Transverse colon (tissue), 4 donors: Measurements from ENCODE around the gene ABHD8.

Source experiments
- EP300 ChIP-seq: sonication (generic); formaldehyde crosslinking; IDR thresholded peaks from one replicate; pipeline ENCODE4 v1.6.1; 2017; ENCODE audit warnings: antibody characterized with exemption, low read depth
- POLR2A ChIP-seq: fragments of 450-650 bp; IDR thresholded peaks from one replicate; pipeline ENCODE4 v1.6.1; 2016; ENCODE audit warnings: antibody characterized with exemption, mild to moderate bottlenecking, moderate library complexity
- POLR2AphosphoS5 ChIP-seq, 3 donors: sonication (generic); formaldehyde crosslinking; IDR thresholded peaks; one replicate each; pipeline ENCODE4 v1.6.1; 2016; ENCODE audit warnings: antibody characterized with exemption in 3 of 3
- TF ChIP-seq, protein P1 (sequence below), 5 experiments: fragments of 200-600 bp in 3 of 5; fragments of 450-650 bp in 2 of 5; sonication (generic) in 3 of 5; IDR thresholded peaks; 1 replicate in 2 of 5; 2 replicates in 3 of 5; pipeline ENCODE4 v1.5.1; 2016 to 2017; ENCODE audit warnings: antibody characterized with exemption in 5 of 5, inconsistent platforms in 3 of 5, mild to moderate bottlenecking in 2 of 5, moderate library complexity in 1 of 5

DNA sequence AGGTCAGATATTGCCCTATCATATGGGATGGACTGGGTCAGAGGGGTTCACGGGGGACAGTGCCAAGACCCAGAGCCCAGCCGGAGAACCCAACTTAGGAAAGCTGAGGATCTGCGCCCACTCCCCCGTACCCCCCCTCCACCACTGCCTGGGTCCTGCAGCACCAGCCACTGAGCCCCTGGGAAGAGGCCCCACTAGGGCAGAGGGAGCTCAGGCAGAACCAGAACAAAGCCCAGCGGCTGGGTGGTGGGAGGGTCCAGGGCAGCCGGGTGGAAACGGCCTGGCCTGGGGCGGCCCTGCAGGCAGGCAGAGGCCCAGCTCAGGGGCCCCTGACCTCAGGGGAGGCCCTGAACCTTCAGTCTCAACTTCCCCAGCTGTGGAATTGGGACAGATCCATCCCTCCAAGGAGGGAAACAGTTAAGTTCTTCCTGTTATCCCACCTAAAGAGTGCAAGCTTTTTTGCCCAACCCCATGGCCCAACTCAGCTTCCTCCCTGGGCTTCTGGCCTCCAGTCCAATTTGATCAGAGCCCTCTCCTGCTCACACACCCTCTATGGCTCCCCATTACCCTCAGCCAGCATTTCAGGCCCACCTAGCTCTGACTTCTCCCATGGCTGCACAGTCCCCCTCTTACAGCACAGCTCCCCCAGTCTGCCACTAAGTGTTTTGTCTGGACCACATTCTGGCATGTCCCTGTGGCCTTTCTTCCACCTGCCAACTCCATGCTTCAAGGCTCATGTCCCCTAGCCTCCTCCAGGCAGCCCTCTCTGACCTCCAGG is 60.6 kb downstream of the ABHD8 start:
- TF ChIP-seq POLR2A = no peak
- TF ChIP-seq EP300 = no peak
- TF ChIP-seq, protein P1, sequence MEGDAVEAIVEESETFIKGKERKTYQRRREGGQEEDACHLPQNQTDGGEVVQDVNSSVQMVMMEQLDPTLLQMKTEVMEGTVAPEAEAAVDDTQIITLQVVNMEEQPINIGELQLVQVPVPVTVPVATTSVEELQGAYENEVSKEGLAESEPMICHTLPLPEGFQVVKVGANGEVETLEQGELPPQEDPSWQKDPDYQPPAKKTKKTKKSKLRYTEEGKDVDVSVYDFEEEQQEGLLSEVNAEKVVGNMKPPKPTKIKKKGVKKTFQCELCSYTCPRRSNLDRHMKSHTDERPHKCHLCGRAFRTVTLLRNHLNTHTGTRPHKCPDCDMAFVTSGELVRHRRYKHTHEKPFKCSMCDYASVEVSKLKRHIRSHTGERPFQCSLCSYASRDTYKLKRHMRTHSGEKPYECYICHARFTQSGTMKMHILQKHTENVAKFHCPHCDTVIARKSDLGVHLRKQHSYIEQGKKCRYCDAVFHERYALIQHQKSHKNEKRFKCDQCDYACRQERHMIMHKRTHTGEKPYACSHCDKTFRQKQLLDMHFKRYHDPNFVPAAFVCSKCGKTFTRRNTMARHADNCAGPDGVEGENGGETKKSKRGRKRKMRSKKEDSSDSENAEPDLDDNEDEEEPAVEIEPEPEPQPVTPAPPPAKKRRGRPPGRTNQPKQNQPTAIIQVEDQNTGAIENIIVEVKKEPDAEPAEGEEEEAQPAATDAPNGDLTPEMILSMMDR (IDR thresholded peaks at IDR 0.05) = no peak
- no peak for TF ChIP-seq POLR2AphosphoS5 (IDR thresholded peaks at IDR 0.05)
